Esophagus squamous epithelium (tissue), 4 donors: ENCODE results near the gene GALNT2.

Source experiments
- POLR2A ChIP-seq, 4 donors: fragments of 450-650 bp; IDR thresholded peaks; one replicate each; pipeline ENCODE4 v1.6.1; 2017; ENCODE audit warnings: antibody characterized with exemption in 4 of 4, mild to moderate bottlenecking in 4 of 4, moderate library complexity in 3 of 4
- TF ChIP-seq, protein P1 (sequence below), 6 experiments: fragments of 450-650 bp in 4 of 6; fragments of 200-600 bp in 2 of 6; sonication (generic) in 2 of 6; IDR thresholded peaks; one replicate each; pipeline ENCODE4 v1.5.1; 2016 to 2019; ENCODE audit warnings: antibody characterized with exemption in 6 of 6, mild to moderate bottlenecking in 4 of 6, moderate library complexity in 4 of 6

DNA sequence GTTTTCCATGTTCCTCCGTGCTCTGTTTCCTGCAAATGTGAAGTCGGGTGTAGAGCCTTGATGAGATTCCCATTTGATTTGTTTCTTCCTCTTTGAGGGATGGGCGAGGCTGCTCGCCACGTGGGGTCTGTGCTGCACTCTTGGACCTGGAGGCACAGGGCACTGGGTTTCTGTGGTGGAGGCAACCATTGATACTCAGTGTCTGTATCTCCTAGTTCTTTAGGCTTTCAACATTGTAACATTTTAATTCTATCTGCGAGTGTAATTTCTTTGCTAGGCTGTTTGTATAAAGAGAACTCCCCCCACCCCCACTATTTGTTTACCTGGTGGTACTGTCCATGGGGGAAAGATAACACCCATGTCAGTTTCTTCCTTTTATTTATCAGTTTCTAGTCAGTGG lies 52.3 kb downstream of the GALNT2 start:
- TF ChIP-seq, protein P1, sequence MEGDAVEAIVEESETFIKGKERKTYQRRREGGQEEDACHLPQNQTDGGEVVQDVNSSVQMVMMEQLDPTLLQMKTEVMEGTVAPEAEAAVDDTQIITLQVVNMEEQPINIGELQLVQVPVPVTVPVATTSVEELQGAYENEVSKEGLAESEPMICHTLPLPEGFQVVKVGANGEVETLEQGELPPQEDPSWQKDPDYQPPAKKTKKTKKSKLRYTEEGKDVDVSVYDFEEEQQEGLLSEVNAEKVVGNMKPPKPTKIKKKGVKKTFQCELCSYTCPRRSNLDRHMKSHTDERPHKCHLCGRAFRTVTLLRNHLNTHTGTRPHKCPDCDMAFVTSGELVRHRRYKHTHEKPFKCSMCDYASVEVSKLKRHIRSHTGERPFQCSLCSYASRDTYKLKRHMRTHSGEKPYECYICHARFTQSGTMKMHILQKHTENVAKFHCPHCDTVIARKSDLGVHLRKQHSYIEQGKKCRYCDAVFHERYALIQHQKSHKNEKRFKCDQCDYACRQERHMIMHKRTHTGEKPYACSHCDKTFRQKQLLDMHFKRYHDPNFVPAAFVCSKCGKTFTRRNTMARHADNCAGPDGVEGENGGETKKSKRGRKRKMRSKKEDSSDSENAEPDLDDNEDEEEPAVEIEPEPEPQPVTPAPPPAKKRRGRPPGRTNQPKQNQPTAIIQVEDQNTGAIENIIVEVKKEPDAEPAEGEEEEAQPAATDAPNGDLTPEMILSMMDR (IDR thresholded peaks at IDR 0.05): no peak
- no peak for TF ChIP-seq POLR2A (IDR thresholded peaks at IDR 0.05)
